HG03108 (cell line): ENCODE data around the gene OR51L1.
"Not testable (repeated sequence)": the region's sequence is repeated elsewhere in the genome, so short reads cannot be mapped to it uniquely, and the experiment has no call there.

Source experiments
- ATAC-seq: cut with Tn5 transposase; IDR thresholded peaks from one replicate; pipeline ENCODE4 v1.9.1; 2021; ENCODE audit warnings: moderate library complexity; ENCODE audit not compliant: unreplicated experiment

The OR51L1 gene

DNA sequence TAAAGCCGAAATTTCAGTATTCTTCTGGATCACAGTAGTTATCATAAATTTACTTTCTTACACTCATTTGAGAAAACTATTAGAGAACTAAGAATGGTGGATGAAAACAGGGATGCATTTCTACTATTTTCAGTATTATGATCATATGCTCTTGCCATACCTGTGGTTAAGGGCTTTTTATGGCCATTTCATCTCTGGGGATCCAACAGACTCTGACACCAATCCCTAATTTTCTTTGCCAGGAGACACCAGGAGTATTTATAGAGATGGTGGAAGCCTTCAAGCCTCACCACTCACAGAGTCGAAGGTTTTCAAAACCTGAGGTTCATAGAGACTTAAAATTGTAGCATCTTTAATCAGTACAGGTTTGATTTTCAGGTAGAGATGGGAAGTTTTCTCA is at the start of gene OR51L1:
TSS of gene OR51L1 (plus strand) at position 301 of the 400 bp plus-strand sequence. CDS start 4,132 bp downstream, outside the sequence.
- ATAC-seq, result no peak

GRCh38 chr11:4947505-4947904 is 47.1 kb upstream of the OR51L1 start, which contains the start of gene OR51A4:
Gene OR51A4, minus strand, starts transcription at chr11:4947605. Its CDS starts 505 bp downstream, at chr11:4947100.
- ATAC-seq, result no peak

GRCh38 chr11:4955613-4956012 is 39.0 kb upstream of the OR51L1 start, which contains the start of gene OR51A2:
Gene OR51A2, minus strand, starts transcription at chr11:4955713. Its CDS starts 0 bp downstream, at chr11:4955713.
- ATAC-seq, result not testable (repeated sequence)

GRCh38 chr11:4957396-4957795 is 37.3 kb upstream of the OR51L1 start:
- ATAC-seq, result no peak

- no peak for ATAC-seq
Measured at GRCh38 chr11:4960877-4961276, 33.8 kb upstream of the OR51L1 start.

DNA sequence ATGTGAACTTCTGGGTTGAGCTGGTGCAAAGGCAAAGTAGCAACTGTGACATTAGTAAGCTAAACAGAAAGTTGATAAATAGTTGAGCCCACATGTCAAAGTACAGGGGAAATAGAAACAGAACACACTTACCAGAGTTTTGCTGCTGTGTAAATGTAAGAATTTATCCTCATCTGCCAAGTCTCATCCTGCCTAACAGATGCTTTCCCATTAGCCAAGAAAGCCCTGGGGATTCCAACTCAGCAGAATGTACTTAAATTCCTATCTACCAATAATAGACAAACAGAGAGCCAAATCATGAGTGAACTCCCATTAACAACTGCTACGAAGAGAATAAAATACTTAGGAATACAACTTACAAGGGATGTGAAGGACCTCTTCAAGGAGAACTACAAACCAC is 31.8 kb upstream of the OR51L1 start:
- no peak for ATAC-seq

DNA sequence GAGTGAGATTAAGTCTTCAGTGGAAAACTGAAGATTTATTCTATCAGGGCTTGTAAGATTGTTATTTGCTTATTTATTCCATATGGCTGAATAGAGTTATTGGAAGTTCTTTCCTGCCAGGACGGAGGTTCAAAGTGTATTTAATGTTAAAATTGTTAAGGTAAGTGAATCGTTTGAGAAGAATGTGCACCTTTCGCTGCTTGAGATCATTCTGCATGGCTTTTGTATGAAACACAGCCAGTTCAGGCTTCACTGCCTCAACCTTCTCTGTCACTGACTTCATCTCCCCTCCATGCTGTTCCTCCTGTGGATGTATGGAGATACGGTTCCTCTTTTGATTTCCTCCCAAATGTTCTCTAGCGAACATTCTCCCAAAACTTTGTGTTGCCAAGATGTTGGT is 19.2 kb upstream of the OR51L1 start:
- no peak for ATAC-seq

- ATAC-seq, result no peak
Measured at GRCh38 chr11:4979036-4979435, 15.6 kb upstream of the OR51L1 start.

DNA sequence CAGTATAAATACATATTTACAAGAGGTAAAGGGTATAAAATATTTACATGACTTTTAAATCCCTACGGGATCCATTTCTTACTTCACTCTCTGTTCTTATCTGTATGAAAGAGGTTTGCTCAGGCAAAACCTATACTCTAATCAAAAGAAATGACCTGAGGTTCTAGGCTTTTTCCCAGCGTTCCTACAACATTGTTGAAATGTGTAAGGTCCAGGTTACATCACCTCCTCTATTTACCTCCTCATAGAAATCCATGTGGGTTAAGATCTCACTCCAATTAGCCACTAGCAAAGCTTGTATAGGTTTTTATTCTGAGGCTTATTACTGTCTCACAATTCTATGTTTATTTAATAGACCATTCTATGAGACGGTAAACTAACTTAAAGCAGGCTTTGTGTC is 12.0 kb upstream of the OR51L1 start:
- ATAC-seq, result no peak

DNA sequence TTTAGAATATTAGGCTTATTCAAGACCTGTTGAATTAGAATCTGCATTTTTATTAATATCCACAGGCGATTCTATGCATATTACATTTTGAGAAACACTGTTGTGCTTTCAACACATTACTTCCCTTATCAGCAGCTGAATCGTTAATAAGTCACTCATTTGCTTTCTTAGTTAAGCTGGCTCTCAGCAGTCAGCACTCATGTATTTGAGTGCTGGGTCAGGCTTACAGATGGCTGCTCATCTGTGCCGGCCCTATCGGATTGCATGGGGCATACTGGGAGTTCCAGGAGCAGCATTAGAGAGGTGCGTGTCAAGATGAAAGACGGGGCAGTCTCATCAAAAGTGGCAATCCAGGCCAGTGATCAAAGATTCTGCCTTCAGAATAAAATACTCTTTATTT is 10.8 kb upstream of the OR51L1 start:
- ATAC-seq, result no peak

DNA sequence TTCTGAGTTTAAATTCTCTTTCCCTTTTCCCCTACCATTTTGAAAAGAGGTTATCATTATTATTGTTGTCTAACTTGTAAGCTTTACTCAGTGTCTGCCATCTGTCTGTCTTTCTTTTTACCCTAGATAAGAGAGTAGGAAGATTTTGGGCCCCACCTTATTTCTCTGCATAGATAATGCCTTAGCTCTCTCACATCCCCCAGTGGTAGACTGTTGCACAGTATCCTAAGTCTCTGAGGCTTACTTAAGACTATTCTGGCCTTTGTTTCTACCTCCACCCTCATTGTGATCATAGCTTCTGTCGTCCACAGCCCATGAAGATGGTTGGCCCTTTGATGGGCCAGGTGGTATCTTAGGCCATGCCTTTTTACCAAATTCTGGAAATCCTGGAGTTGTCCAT is 3.6 kb upstream of the OR51L1 start:
- no peak for ATAC-seq

GRCh38 chr11:5004424-5005274 is 10.0 kb downstream of the OR51L1 start:
- ATAC-seq, result no peak

- ATAC-seq, result no peak
Measured at GRCh38 chr11:5007561-5007960, 12.9 kb downstream of the OR51L1 start.

GRCh38 chr11:5011254-5011653 is 16.6 kb downstream of the OR51L1 start:
- no peak for ATAC-seq

GRCh38 chr11:5013012-5013411 is 18.4 kb downstream of the OR51L1 start:
- no peak for ATAC-seq

DNA sequence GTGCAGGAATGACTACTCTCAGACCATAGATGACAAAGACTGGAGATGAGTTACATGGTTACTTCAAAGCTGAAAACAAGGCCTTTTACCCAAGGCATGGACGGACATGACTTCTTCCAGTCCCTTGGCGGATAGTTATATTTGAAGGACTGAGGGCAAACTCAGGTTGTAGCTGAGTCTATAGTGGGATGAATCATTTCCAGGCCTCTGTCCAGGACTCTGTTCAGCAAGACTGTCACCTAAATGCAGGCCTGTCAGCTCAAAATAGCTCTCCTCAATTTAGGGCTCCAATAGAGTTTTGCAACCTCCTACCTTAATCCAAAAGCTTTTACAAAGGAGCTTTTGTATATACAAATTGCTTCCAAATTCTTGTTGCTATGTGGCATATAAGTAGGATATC is 27.3 kb downstream of the OR51L1 start:
- ATAC-seq, result no peak

GRCh38 chr11:5036669-5037068 is 42.0 kb downstream of the OR51L1 start:
- no peak for ATAC-seq

DNA sequence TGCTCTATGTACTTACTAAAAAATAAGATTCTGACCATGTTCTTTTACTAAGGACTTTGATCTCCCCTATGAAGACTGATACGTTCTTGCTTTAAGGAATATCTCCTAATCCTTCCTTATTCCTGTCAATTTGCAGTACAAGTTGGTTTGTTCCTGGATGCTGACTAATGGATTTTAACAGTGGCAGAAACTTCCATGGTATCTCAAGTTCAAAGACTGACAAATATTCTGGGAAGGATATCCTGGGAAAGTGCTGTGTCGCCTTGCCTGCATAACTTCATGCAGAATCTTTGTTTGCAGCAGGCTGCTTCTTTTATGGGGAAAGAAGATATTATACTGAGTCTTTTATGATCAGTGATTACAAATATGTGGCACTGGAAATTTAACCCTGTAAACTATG is 43.3 kb downstream of the OR51L1 start:
- ATAC-seq, result no peak

GRCh38 chr11:5038341-5038740 is 43.7 kb downstream of the OR51L1 start:
- no peak for ATAC-seq

DNA sequence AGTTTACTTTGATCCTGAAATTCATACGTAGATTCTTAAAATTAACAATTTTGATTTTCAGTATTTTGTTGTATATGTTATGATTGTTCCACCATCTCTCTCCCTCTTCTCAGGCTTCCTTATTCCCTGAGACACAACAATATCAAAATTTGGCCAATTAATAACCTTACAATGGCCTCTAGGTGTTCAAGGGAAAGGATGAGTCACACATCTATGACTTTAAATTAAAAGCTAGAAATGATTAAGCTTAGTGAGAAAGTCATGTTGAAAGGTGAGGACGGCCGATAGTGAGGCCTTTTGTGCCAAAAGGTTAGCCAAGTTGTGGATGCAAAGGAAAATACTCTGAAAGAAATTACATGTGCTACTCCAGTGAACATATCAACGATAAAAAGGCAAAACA is 46.2 kb downstream of the OR51L1 start:
- ATAC-seq, result no peak

DNA sequence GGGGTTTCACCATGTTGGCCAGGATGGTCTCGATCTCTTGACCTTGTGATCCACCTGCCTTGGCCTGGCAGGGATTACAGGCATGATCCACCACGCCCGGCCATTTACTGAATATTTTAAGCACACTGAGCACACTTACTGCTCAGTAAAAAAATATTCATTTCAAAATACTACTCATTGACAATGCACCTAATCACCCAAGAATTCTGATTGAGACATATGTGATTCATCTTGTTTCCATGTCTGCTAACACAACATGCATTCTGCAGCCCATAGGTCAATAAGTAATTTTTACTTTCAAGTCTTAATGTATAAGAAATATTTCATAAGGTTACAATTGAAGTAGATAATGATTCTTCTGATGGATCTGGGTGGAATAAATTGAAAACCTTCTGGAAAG is 47.4 kb downstream of the OR51L1 start:
- no peak for ATAC-seq

DNA sequence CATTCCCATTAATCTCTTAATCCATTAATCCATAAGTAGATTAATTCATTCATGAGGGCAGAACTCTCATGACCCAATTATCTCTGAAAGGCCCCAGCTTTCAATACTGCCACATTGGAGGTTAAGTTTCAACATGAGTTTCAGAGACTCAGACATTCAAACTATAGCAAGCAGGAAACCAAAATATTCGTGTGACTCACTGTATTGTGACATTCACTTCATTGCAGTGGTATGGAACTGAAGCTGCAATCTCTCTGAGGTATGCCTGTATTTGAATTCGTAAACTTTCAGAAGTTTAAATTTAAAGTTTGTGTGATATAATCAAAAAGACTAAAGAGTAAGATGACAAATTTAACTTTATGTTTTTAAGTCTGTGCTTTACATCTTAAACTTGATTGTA is 48.7 kb downstream of the OR51L1 start:
- ATAC-seq, result no peak

- ATAC-seq, result no peak
Measured at GRCh38 chr11:5046226-5046625, 51.6 kb downstream of the OR51L1 start, which contains the start of gene OR52J3. Gene OR52J3, plus strand, starts transcription at chr11:5046526. Its CDS starts 0 bp downstream, at chr11:5046526.
